ENCODE measurements around the gene RPL22. TPM values are rescaled to one million over a fixed set of nuclear protein-coding genes. Genes with fewer than 3 reads are reported as not detected.

RPL22 gene
- polyA plus RNA-seq, 1 donor (not counting 4 experiments of a cell fraction or from before 2014, with no cell fraction given): 421 TPM

DNA sequence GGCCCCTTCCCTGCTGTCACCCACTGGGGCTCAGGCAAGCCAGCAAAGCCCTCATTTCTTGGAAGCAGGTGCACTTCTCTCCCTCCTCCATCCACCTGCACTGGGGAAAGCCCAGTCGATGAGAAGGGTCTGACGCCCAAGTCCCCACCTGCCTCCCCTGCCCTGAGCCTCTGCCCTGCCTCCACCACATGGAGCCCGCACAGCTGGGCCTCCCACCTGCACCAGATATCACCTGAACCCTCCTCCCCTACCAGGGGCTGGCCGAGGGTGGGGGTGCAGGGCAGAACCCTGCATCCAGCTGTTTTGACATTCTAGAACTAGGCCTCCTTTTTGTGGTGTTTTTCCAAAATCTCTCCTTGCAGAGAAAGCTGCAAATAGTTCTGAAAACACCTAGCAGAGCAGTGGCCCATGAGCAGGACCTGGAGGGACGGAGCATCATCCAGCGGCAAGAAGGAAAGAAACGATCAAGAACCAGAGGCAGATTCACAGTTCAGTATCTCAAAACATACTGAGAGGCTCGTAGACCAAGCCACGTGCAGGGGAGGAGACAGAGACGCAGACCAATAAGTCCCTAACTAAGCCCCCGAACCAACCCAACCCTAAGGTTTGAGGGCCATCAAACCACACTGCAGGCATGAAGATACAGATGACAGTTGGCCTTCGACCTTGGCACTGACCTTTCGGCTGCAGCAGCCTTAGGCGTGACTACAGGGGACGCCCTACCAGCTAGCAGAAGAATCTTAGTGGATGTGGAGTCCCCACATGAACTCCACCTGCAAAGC lies 36.0 kb downstream of the RPL22 start:
- dilution Hi-C loops (cut with MboI; ENCODE audit: extremely low pct_ligation_motif_present, low sequenced_read_pairs): no loop called here
- H3K4me1 ChIP-seq (ENCODE audit: control insufficient read depth, extremely low read depth, insufficient read depth, low read length): peaks cover 1% of the 10 kb centered on the region
- no peaks in the 10 kb centered on the region for H3K36me3 ChIP-seq (ENCODE audit: control insufficient read depth in 2 of 2, extremely low read depth in 1 of 2, insufficient read depth in 2 of 2, low read length in 2 of 2)
- no peaks in the 10 kb centered on the region for H3K9me1 ChIP-seq (ENCODE audit: control insufficient read depth, extremely low read depth, insufficient read depth, low read length)
- no peaks in the 10 kb centered on the region for H3K9me3 ChIP-seq (ENCODE audit: control insufficient read depth, low read depth, low read length)
- no peak overlapping the region for H3K27ac ChIP-seq (ENCODE audit: control insufficient read depth, insufficient read depth, low read length)
- peaks cover 32% of the 10 kb centered on the region for H3K27me3 ChIP-seq (ENCODE audit: control insufficient read depth, extremely low read depth, insufficient read depth, low read length)
- TF ChIP-seq, protein P1, sequence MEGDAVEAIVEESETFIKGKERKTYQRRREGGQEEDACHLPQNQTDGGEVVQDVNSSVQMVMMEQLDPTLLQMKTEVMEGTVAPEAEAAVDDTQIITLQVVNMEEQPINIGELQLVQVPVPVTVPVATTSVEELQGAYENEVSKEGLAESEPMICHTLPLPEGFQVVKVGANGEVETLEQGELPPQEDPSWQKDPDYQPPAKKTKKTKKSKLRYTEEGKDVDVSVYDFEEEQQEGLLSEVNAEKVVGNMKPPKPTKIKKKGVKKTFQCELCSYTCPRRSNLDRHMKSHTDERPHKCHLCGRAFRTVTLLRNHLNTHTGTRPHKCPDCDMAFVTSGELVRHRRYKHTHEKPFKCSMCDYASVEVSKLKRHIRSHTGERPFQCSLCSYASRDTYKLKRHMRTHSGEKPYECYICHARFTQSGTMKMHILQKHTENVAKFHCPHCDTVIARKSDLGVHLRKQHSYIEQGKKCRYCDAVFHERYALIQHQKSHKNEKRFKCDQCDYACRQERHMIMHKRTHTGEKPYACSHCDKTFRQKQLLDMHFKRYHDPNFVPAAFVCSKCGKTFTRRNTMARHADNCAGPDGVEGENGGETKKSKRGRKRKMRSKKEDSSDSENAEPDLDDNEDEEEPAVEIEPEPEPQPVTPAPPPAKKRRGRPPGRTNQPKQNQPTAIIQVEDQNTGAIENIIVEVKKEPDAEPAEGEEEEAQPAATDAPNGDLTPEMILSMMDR (optimal IDR thresholded peaks at IDR 0.05 in 1 of 3, IDR thresholded peaks at IDR 0.05 in 1 of 3, conservative IDR thresholded peaks at IDR 0.05 in 1 of 3; ENCODE audit: extremely low read depth in 1 of 3, insufficient read depth in 2 of 3, low read length in 3 of 3): no peak
- no peak for TF ChIP-seq EZH2 (IDR thresholded peaks at IDR 0.05; ENCODE audit: low read length)
- FAIRE-seq (no peak), DNase-seq (ENCODE audit: low read depth, low spot score) (no peak)
- H3K4me3 ChIP-seq (ENCODE audit: control insufficient read depth in 2 of 3, extremely low read depth in 1 of 3, insufficient read depth in 2 of 3, low read depth in 1 of 3, low read length in 3 of 3): no peak overlapping the region
- no peaks in the 10 kb centered on the region for H3K79me2 ChIP-seq (ENCODE audit: control insufficient read depth, insufficient read depth, low read length)
- no peak overlapping the region for H3K4me2 ChIP-seq (ENCODE audit: control insufficient read depth, extremely low read depth, insufficient read depth, low read depth, low read length)
- no peak overlapping the region for H2AFZ ChIP-seq (ENCODE audit: control insufficient read depth, low read length)
- H4K20me1 ChIP-seq (ENCODE audit: control insufficient read depth, extremely low read depth, insufficient read depth, low read length): no peaks in the 10 kb centered on the region
- no peak overlapping the region for H3K9ac ChIP-seq (ENCODE audit: control insufficient read depth, extremely low read depth, insufficient read depth, low read length)

DNA sequence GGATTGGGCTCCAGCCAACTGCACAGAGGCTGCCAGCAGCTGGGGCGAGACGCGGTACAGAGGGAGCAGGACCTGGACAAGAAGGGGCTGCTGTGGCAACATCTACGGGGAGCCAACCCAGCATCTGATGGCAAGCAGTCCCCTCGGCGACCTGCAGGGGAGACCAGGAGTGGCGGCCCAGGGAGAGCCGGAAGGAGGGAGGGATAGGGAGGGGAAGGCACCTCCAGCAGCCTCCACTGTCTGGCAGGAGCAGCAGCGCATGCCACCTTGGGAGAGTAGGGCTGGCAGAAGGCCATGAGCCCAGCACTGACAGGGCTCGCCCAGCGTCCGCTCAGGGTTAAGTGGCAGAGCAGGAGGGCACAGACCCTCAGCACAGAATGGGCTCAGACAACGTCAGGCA lies 36.6 kb downstream of the RPL22 start:
- FAIRE-seq: no peak
- H3K9me3 ChIP-seq (ENCODE audit: control insufficient read depth, low read depth, low read length): no peaks in the 10 kb centered on the region

More for the DNA sequence above, 36.6 kb downstream of the RPL22 start:
- Histone ChIP-seq H3K27ac (ENCODE audit: control insufficient read depth, insufficient read depth, low read length) (no peak overlapping the region), H3K79me2 (ENCODE audit: control insufficient read depth, insufficient read depth, low read length) (no peaks in the 10 kb centered on the region), H3K9ac (ENCODE audit: control insufficient read depth, extremely low read depth, insufficient read depth, low read length) (no peak overlapping the region), H3K4me2 (ENCODE audit: control insufficient read depth, extremely low read depth, insufficient read depth, low read depth, low read length) (no peak overlapping the region), H3K27me3 (ENCODE audit: control insufficient read depth, extremely low read depth, insufficient read depth, low read length) (peaks cover 32% of the 10 kb centered on the region), H3K4me1 (ENCODE audit: control insufficient read depth, extremely low read depth, insufficient read depth, low read length) (peaks cover 7% of the 10 kb centered on the region), H3K36me3 (ENCODE audit: control insufficient read depth in 2 of 2, extremely low read depth in 1 of 2, insufficient read depth in 2 of 2, low read length in 2 of 2) (no peaks in the 10 kb centered on the region), H3K9me1 (ENCODE audit: control insufficient read depth, extremely low read depth, insufficient read depth, low read length) (no peaks in the 10 kb centered on the region), H2AFZ (ENCODE audit: control insufficient read depth, low read length) (no peak overlapping the region), H3K4me3 (ENCODE audit: control insufficient read depth in 2 of 3, extremely low read depth in 1 of 3, insufficient read depth in 2 of 3, low read depth in 1 of 3, low read length in 3 of 3) (no peak overlapping the region), H4K20me1 (ENCODE audit: control insufficient read depth, extremely low read depth, insufficient read depth, low read length) (no peaks in the 10 kb centered on the region)
- TF ChIP-seq, protein P1 (optimal IDR thresholded peaks at IDR 0.05 in 1 of 3, IDR thresholded peaks at IDR 0.05 in 1 of 3, conservative IDR thresholded peaks at IDR 0.05 in 1 of 3; ENCODE audit: extremely low read depth in 1 of 3, insufficient read depth in 2 of 3, low read length in 3 of 3): no peak
- no peak for TF ChIP-seq EZH2 (IDR thresholded peaks at IDR 0.05; ENCODE audit: low read length)
- no peak for DNase-seq (ENCODE audit: low read depth, low spot score)
- dilution Hi-C loops (cut with MboI; ENCODE audit: extremely low pct_ligation_motif_present, low sequenced_read_pairs): no loop called here

Data from keratinocyte (primary cell).